ENCODE results near the gene FRMD1.

Gene FRMD1

GRCh38 chr6:168096271-168096764, 17.3 kb upstream of the FRMD1 start:
- no peak for DNase-seq
- Histone ChIP-seq H3K27ac (no peak overlapping the region), H3K27me3 (ENCODE audit: insufficient read depth, low read depth, severe bottlenecking) (no peaks in the 10 kb centered on the region), H3K36me3 (no peaks in the 10 kb centered on the region), H3K4me3 (ENCODE audit: low read depth, low read length) (no peak overlapping the region), H3K9me3 (ENCODE audit: severe bottlenecking) (no peaks in the 10 kb centered on the region)
- TF ChIP-seq CTCF (IDR thresholded peaks at IDR 0.05; ENCODE audit: low read depth, low read length) = no peak

- Histone ChIP-seq H3K27me3 (ENCODE audit: insufficient read depth, low read depth, severe bottlenecking) (no peaks in the 10 kb centered on the region), H3K9me3 (ENCODE audit: severe bottlenecking) (no peaks in the 10 kb centered on the region), H3K36me3 (no peaks in the 10 kb centered on the region), H3K4me3 (ENCODE audit: low read depth, low read length) (no peak overlapping the region), H3K27ac (no peak overlapping the region)
- no peak for TF ChIP-seq CTCF (IDR thresholded peaks at IDR 0.05; ENCODE audit: low read depth, low read length)
- DNase-seq = no peak
These were observed 16.8 kb upstream of the FRMD1 start for GRCh38 chr6:168095716-168096250.

- H3K36me3 ChIP-seq = no peaks in the 10 kb centered on the region
- no peaks in the 10 kb centered on the region for H3K9me3 ChIP-seq (ENCODE audit: severe bottlenecking)
- H3K27me3 ChIP-seq (ENCODE audit: insufficient read depth, low read depth, severe bottlenecking) = no peaks in the 10 kb centered on the region
- no peak overlapping the region for H3K27ac ChIP-seq
- TF ChIP-seq CTCF (IDR thresholded peaks at IDR 0.05; ENCODE audit: low read depth, low read length) = no peak
- no peak overlapping the region for H3K4me3 ChIP-seq (ENCODE audit: low read depth, low read length)
- no peak for DNase-seq
These were observed 16.2 kb upstream of the FRMD1 start for GRCh38 chr6:168095171-168095691.

GRCh38 chr6:168093634-168094033, 14.6 kb upstream of the FRMD1 start:
- TF ChIP-seq CTCF (IDR thresholded peaks at IDR 0.05; ENCODE audit: low read depth, low read length) = no peak
- DNase-seq = no peak
- no peaks in the 10 kb centered on the region for H3K9me3 ChIP-seq (ENCODE audit: severe bottlenecking)
- H3K36me3 ChIP-seq = no peaks in the 10 kb centered on the region
- H3K27ac ChIP-seq = no peak overlapping the region
- no peaks in the 10 kb centered on the region for H3K27me3 ChIP-seq (ENCODE audit: insufficient read depth, low read depth, severe bottlenecking)
- H3K4me3 ChIP-seq (ENCODE audit: low read depth, low read length) = no peak overlapping the region

GRCh38 chr6:168093071-168093505, 14.1 kb upstream of the FRMD1 start:
- Histone ChIP-seq H3K27me3 (ENCODE audit: insufficient read depth, low read depth, severe bottlenecking) (no peaks in the 10 kb centered on the region), H3K27ac (no peak overlapping the region), H3K36me3 (no peaks in the 10 kb centered on the region), H3K9me3 (ENCODE audit: severe bottlenecking) (no peaks in the 10 kb centered on the region), H3K4me3 (ENCODE audit: low read depth, low read length) (no peak overlapping the region)
- DNase-seq = no peak
- no peak for TF ChIP-seq CTCF (IDR thresholded peaks at IDR 0.05; ENCODE audit: low read depth, low read length)

GRCh38 chr6:168092541-168092940, 13.5 kb upstream of the FRMD1 start:
- no peak for TF ChIP-seq CTCF (IDR thresholded peaks at IDR 0.05; ENCODE audit: low read depth, low read length)
- Histone ChIP-seq H3K27me3 (ENCODE audit: insufficient read depth, low read depth, severe bottlenecking) (no peaks in the 10 kb centered on the region), H3K9me3 (ENCODE audit: severe bottlenecking) (no peaks in the 10 kb centered on the region), H3K4me3 (ENCODE audit: low read depth, low read length) (no peak overlapping the region), H3K36me3 (no peaks in the 10 kb centered on the region), H3K27ac (no peak overlapping the region)
- no peak for DNase-seq
